ENCODE results near the gene NRP1.
A peak's percentile ranks its signal among the peaks of the same experiment; 100 is the strongest.

NRP1 gene

DNA sequence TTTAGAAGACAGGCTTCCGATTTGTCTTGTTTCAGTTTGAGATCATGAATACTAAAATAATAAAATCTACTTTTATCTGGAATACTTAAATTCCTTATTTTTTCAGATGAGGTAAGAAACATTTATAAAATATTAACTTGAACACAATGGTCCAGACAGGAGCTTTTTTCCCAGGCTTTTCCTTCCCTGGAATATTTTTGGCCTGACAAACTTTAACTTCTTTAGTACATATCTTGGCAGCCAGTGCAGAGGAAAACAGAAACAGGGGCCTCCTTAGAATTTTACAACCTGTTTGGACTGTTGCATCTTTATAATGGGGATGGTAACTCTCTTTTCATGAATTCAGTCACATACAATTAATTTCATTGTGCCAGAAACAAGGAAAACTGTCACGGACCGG lies 41.4 kb downstream of the NRP1 start:
- no peak overlapping the region for H3K4me3 ChIP-seq (ENCODE audit: low read depth, low read length)
- TF ChIP-seq, protein P1, sequence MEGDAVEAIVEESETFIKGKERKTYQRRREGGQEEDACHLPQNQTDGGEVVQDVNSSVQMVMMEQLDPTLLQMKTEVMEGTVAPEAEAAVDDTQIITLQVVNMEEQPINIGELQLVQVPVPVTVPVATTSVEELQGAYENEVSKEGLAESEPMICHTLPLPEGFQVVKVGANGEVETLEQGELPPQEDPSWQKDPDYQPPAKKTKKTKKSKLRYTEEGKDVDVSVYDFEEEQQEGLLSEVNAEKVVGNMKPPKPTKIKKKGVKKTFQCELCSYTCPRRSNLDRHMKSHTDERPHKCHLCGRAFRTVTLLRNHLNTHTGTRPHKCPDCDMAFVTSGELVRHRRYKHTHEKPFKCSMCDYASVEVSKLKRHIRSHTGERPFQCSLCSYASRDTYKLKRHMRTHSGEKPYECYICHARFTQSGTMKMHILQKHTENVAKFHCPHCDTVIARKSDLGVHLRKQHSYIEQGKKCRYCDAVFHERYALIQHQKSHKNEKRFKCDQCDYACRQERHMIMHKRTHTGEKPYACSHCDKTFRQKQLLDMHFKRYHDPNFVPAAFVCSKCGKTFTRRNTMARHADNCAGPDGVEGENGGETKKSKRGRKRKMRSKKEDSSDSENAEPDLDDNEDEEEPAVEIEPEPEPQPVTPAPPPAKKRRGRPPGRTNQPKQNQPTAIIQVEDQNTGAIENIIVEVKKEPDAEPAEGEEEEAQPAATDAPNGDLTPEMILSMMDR (conservative IDR thresholded peaks at IDR 0.05; ENCODE audit: low read depth, low read length): no peak
- no peak for DNase-seq (ENCODE audit: low read depth)

DNA sequence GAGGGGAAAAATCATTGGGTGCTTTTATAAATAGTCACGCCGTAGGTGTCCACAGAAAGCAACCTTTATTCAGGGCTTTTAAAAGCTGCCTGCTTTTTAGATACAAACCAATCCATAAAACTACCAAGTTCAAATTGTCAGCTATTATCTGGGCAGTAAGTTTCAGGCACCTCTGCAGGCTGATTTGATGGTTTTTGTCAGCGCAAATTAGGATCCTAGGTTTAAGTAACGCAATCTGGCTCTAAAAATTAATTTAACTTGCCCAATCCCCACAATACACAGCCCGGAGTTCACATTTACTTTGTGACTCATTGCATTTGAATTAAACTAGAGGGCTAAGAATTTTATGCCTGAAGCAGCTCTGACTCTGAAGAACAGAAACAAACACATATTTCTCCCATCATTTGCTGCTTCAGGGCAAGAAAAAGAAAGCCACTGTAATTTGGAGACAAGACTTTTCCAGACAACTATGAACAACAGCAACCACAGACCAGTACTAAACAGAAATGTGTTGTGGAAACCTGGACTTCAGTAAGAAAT lies 43.3 kb downstream of the NRP1 start:
- peak; percentile 90 for DNase-seq (ENCODE audit: low read depth)
- H3K4me3 ChIP-seq (ENCODE audit: low read depth, low read length): no peak overlapping the region
- TF ChIP-seq, protein P1 (conservative IDR thresholded peaks at IDR 0.05; ENCODE audit: low read depth, low read length): no peak

DNA sequence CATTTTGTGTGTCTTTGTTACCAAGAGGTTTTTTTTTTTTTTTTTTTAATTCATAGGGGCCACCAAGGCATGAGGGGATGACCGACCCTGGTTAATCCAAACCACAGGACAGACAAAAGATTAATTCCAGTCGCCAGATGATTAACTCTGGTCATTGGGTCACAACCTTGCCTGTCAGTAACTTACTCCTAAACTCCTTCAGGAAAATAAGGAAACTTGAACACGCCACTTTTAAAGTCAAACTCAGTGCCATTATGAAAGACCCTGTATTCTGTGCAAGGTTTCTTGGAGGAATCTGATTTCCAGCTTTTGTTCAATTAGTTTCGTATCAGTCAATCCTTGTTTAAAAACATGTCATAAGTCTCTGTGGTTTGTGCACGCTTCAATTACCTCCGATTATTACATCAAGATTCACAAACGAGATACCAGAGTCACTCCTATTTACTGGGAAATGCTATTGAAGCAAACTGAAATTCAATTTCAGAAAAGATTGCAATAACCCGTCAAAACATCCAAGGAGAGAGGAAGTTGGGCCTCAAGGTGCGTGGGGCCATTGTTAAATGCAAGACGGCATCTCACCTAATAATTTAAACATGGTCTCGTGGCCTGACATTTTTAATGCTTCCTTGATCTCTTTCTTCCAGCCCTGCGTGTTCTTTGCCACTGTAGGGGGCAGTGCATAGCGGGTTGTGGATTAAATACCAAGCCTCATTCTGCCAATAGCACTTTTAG lies 44.0 kb downstream of the NRP1 start:
- DNase-seq (ENCODE audit: low read depth): no peak
- H3K4me3 ChIP-seq (ENCODE audit: low read depth, low read length): no peak overlapping the region
- TF ChIP-seq, protein P1 (conservative IDR thresholded peaks at IDR 0.05; ENCODE audit: low read depth, low read length): peak; percentile 42

DNA sequence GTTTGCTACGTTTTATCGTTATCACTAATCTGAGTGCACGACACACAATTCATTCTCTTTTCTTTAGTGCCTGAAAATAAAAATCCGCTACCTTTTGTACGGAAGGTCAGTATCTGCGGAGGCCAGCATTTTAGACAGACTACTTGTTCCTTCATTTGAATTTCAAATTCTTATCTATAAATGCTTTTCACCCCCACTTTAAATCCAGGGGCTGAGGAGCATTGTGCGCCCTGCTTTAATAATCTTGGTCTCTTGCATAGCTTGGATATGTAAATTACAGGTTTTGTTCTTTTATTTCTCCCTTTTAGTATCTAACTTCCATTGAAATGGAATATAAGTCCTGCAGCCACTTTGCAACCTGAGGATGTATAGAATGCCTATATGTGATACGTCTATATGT lies 44.7 kb downstream of the NRP1 start:
- no peak overlapping the region for H3K4me3 ChIP-seq (ENCODE audit: low read depth, low read length)

DNA sequence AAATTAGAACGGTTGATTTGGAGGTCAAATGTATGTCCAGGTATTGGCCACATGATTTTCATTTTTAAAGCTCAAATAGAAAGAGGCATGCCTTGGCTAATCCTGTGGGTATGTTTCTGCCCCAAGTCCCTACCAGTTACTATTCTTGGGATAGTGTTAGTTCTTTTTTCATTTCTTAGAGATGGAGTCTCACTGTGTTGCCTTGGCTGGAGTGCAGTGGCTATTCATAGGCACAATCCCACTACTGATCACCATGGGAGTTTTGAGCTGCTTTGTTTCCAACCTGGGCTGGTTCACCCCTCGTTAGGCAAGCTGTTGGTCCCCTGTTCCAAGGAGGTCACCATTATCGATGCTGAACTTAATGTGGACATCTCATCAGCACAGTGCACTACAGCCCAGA lies 46.3 kb downstream of the NRP1 start:
- no peak for DNase-seq (ENCODE audit: low read depth)
- TF ChIP-seq, protein P1 (conservative IDR thresholded peaks at IDR 0.05; ENCODE audit: low read depth, low read length): no peak
- H3K4me3 ChIP-seq (ENCODE audit: low read depth, low read length): no peak overlapping the region

More for the DNA sequence above, 44.7 kb downstream of the NRP1 start:
- TF ChIP-seq, protein P1 (conservative IDR thresholded peaks at IDR 0.05; ENCODE audit: low read depth, low read length): no peak
- DNase-seq (ENCODE audit: low read depth): no peak

DNA sequence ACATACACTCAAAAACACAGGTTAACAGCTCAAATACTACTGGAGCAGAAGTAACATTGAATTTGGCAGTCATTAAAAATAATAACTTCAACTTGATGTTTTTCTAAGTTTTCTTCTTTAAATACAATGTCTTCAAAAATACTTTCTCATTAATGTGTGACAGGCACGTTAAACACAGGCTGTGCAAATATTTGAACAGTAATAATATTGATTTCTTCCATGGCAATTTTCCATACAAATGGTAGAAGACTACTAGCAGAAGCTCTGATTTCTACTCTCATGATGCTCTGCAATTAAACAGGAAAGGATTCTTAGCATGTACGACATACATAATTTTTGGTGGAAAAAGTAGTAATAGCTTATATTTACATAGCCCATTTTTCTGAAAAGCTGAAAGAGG lies 47.4 kb downstream of the NRP1 start:
- H3K4me3 ChIP-seq (ENCODE audit: low read depth, low read length): no peak overlapping the region
- DNase-seq (ENCODE audit: low read depth): no peak
- TF ChIP-seq, protein P1 (conservative IDR thresholded peaks at IDR 0.05; ENCODE audit: low read depth, low read length): no peak
